A549 treated with RU486 at 1 μM for 4 hours (cell line): ENCODE measurements around the gene NT5C1A. TPM values are rescaled to one million over a fixed set of nuclear protein-coding genes. Genes with fewer than 3 reads are reported as not detected.

ENCODE experiments used
- total RNA-seq: library from RNA; stranded (reverse); fragments of 200-300 nt; extraction: Qiagen RNA extraction; gene quantifications from 5 replicates; pipeline ENCODE4 v1.2.3, GENCODE V29; 2022; ENCODE audit warnings: low read depth

Gene NT5C1A
- total RNA-seq, result not detected in 5 replicates

DNA sequence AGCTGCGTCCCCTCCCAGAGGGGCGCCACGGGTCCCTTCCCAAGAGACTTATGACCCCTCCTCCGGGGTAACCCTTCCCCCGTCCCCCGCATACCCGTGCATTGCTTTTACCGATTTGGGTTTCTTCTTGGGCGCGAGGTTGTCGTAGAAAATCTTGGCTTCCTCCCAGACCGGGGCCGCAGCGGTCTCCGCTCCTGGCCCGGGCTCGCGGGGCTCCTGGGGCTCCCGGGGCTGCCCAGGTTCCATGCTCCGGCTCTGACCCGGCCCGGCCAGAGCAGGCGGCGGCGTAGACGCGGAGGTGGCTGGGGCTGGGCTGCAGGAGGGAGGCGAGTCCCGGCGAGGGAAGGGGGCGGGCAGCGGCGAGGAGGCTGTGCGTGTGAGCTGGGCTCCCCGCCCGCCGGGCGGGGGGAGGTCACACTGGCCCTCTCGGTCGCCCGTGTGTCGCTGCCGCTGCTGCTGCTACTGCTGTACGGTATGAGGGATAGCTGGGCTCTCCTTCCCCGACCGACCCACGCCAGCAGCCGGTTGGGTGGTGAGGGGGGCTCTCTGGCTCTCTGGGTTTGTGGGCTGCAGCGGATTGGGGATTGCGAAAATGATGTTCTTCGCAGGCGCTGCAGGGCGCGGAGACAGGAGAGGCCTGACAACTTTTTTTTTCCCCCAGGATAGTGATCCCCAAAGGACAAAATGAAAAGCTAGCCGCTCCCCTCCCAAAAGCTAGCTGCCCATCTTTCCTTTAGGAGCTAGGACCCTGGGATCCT, at the start of gene NT5C1A:
NT5C1A (minus strand) TSS at position 315 of the 758 bp plus-strand sequence; CDS start at position 246, 69 bp downstream.

DNA sequence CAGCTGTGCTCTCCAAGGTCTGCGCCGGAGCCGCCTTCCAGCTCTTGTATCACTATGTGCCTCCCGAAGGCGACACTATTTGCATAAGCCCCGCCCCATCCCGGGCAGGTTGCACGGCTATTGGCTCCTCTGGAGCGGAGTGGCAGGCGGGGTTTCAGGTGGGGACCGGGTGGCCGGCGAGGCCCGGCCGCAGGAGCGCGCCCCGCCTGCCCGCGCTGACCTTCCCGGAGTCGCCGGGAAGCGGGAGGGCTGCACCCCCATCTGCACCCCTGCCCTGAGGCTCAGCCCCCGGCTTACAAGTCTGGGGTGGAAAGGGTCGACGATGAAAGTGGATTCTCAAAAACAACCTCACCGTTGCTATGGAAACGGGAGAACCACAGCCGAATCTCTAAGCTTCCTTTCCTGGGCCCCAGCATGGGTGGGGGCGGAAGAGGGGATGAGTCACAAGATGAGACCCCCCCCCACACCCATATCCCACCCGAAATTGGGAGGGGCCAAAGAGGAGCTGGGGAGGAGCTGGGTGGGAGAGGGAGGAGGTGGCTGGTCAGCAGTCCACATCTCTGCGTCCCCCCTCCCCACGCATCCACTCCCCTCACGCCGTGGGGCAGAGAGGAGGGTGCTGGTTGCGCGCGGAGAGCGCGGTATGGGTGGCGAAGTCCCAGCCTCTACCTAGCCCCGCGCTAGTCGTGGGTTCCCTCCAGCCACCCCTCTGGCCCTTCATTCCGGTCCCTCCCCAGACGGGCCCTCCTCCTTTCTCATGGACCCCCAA, 19.7 kb upstream of the NT5C1A start, which contains the start of gene HPCAL4:
HPCAL4 (minus strand) TSS at position 51 of the 769 bp plus-strand sequence. CDS start 6,830 bp downstream, outside the sequence.

DNA sequence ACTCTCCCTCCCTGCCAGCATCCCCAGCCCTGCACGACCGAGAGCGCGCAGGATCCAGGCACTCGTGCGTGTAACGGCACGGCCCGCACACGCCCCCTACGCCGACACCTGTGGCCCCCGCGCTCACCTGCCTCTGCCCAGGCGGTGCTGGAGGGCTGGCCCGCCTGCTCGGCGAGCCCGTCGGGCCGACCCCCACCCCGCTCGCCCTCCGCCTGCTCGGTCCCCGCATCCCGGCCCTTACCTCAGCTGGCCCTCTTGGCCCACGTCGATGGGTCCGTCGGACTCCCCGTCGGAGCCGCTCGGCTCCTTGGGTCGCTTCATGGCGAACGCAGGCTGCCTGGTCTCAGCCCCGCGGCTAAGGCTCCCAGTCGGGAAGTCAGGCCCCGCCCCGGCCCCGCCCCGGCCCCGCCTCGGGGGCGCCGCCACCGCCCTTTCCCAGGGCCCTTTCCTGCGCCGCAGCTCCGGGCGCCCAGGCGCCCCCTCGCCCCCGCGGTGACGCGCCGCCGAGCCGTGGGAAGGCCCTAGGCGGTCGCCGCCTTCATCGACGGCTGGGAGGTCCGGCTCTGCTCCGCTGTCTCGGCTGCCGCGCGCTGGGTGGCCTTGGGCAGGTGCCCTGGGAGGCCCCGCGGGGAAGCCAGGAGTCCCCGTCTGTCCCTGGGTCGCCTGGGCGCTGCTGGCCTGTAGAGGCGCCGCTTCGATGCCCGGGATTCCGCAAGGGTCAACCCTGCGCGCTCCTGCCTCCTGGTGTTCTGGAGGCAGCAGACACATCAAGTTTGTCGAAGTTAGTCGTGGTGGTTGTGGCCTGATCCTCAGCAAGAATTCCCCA, 32.4 kb downstream of the NT5C1A start, which contains the start of gene HEYL:
HEYL (minus strand) TSS at position 339 of the 826 bp plus-strand sequence; CDS start at position 321, 18 bp downstream.

Other genes starting within 250 kb of the NT5C1A start
- 0.10 to 0.20 TPM (median 0.16 TPM) in 4 of 5 replicates, not detected in the other for gene BMP8A, start 180.5 kb downstream of the NT5C1A start, total RNA-seq
- gene PABPC4, start 95.3 kb downstream of the NT5C1A start, total RNA-seq, result 124 to 164 TPM (median 132 TPM) in 5 replicates
- 2.8 to 3.6 TPM (median 3.4 TPM) in 5 replicates for gene HEYL, start 32.5 kb downstream of the NT5C1A start, total RNA-seq
- gene HPCAL4, start 19.3 kb upstream of the NT5C1A start, total RNA-seq, result 0.22 to 0.35 TPM (median 0.28 TPM) in 5 replicates
- 38.2 to 40.2 TPM (median 39.7 TPM) in 5 replicates for gene PPIE, start 66.8 kb upstream of the NT5C1A start, total RNA-seq
- 0.32 to 0.60 TPM (median 0.52 TPM) in 5 replicates for gene OXCT2, start 99.2 kb upstream of the NT5C1A start, total RNA-seq
- 3.1 to 4.8 TPM (median 4.3 TPM) in 5 replicates for gene BMP8B, start 116.8 kb upstream of the NT5C1A start, total RNA-seq
- gene TRIT1, start 211.4 kb upstream of the NT5C1A start, total RNA-seq, result 14.4 to 18.9 TPM (median 17.0 TPM) in 5 replicates
- 0.79 to 1.6 TPM (median 1.3 TPM) in 5 replicates for gene MYCL, start 229.8 kb upstream of the NT5C1A start, total RNA-seq